GM19043 (cell line): Measurements from ENCODE around the gene FRMD1.

Source experiments
- ATAC-seq: cut with Tn5 transposase; IDR thresholded peaks from one replicate; pipeline ENCODE4 v1.9.1; 2021; ENCODE audit warnings: low read depth; ENCODE audit not compliant: unreplicated experiment

Gene FRMD1

GRCh38 chr6:168013250-168013915 lies 65.6 kb downstream of the FRMD1 start:
- no peak for ATAC-seq

DNA sequence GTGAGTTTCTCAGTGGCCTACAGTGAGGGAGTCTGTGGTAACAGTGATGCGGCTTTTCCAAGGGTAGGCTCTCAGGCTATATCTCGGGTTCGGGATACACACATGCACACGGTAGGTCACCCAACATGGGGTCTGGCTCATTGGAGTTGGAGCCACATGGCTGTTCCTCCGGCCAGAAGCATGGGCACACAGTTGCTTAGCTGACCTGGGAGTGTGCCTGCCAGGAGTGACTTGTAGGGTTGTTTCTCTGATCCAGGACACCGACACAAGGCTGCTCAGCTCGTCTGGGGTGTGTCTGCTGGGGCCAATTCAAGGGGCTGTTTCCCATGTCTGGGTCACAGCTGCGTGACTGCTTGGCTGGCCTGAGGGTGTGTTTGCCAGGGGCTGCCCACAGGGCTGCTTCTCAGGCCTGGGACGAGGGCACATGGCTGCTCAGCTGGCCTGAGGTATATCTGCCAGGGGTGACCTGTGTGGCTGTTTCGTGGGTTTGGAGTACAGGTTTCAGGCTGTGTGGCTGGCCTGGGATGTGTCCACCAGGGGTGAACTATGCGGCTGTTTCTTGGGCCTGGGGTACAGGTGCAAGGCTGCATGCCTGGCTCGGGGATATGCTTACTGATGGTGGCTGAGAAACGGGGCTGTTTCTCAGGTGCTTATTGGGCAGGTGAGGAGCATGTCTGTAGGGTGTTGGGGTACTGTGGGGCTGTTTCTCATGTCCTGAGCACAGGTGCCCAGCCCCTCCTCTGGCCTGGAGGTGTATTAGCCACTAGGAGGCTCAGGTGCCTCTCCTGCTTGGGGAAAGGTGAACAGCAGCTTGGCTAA lies 66.4 kb downstream of the FRMD1 start:
- no peak for ATAC-seq

GRCh38 chr6:168011291-168011690 lies 67.7 kb downstream of the FRMD1 start:
- no peak for ATAC-seq

DNA sequence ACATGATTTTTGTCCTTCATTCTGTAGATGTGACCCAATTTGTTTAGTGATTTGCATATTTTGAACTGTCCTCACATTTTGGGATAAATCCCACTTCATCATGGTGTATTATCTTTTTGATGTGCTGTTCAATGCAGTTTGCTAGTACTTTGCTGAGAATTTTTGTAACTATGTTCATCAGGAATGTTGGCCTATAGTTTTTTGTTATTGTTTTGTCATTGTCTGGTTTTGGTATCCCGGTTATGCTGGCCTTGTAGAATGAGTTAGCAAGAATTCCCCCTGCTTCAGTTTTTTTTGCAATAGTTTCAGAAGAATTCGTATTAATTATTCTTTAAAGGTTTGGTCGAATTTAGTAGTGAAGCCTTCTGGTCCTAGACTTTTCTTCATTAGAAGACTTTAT lies 69.7 kb downstream of the FRMD1 start:
- ATAC-seq = no peak

DNA sequence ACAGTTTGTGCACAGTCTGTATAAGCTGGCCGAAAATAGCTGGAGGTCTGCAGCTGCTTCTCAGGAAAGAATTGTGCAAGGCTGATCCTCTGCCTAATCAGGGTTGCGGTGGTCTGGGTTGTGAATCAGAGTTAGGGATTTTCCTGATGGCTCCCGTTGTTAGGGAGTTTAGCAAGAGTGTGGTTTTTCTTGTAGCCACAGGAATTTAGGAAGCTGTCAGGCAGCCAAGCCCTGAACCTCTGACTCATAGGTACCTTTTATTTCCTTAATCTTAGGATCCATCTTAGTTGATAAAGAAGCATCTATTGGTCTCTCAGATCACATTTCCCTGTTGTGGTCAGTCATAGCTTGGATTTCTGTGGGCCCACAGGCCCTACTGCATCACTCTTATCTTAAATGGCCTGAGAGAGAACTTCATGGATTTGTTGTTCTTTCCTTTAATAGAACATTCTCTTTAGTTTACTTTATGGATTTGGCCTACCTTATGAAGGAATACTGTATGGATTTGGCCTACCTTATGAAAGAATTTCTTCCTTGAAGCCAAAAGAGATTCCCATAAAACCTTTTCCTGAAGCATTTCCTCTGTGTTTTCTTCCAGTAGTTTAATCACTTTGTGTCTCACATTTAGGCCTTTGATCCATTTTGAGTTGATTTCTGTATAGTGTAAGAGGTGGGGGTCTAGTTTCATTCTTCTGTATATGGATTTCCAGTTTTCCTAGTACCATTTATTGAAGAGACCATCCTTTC lies 71.2 kb downstream of the FRMD1 start:
- ATAC-seq = no peak

- ATAC-seq = no peak
These were observed 73.2 kb downstream of the FRMD1 start for GRCh38 chr6:168005796-168006195.

GRCh38 chr6:168004945-168005344 lies 74.1 kb downstream of the FRMD1 start:
- no peak for ATAC-seq

GRCh38 chr6:168004023-168004422 lies 75.0 kb downstream of the FRMD1 start:
- ATAC-seq = no peak
